ENCODE measurements around the gene GPHN.

GPHN gene

DNA sequence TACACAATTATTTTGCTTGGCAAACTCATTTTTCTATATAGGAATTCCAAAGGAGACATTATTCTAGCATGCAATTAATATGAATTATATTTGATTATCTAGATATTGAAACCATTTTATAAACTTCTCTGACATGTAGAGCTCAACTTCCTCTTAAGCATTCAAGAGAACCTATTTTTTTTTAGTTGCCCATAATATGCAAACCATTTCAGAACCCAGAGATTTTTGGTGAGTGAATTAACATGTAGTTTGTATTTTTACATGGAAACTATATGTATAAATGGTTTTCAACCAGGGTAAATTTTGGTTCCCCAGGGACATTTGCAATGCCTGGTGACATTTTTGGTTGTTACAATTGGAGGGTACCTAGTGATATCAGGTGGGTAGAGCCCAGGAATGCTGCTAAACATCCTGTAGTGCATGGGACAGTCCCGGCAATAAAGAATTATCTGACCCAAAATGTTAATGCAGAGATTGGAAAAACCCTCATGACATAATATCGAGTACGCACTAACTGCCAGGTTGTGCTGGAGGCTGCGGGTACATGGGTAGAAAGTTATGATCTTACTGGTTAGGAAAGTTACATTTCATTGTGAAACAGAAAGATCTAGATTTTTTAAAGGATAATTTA is 342.4 kb downstream of the GPHN start:
- DNase-seq (ENCODE audit: low spot score in 2 of 2) = no peak
- Histone ChIP-seq H3K4me3 (no peak overlapping the region), H3K4me1 (no peaks in the 10 kb centered on the region), H3K36me3 (replicated peaks) (no peaks in the 10 kb centered on the region), H3K9me3 (no peaks in the 10 kb centered on the region), H3K27me3 (ENCODE audit: low read depth) (no peaks in the 10 kb centered on the region)
- in situ Hi-C loops (cut with MboI; ENCODE audit: low sequenced_read_pairs) = no loop called here

DNA sequence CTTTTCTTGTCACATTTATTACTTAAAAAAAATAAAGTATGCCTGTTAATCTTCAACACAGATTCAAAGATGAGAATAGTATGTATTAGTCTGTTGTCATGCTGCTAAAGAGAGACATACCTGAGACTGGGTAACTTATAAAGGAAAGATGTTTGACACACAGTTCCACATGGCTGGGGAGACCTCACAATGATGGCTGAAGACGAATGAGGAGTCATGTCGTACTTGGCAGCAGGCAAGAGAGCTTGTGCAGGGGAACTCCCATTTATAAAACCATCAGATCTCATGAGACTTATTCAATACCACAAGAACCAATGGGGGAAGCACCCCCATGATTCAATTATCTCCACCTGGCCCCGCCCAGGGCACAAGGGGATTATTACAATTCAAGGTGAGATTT is 345.4 kb downstream of the GPHN start:
- DNase-seq (ENCODE audit: low spot score in 2 of 2) = no peak
- no peaks in the 10 kb centered on the region for H3K36me3 ChIP-seq (replicated peaks)
- H3K9me3 ChIP-seq = no peaks in the 10 kb centered on the region
- no peaks in the 10 kb centered on the region for H3K4me1 ChIP-seq
- H3K27me3 ChIP-seq (ENCODE audit: low read depth) = no peaks in the 10 kb centered on the region
- no peak overlapping the region for H3K4me3 ChIP-seq
- in situ Hi-C loops (cut with MboI; ENCODE audit: low sequenced_read_pairs) = no loop called here

DNA sequence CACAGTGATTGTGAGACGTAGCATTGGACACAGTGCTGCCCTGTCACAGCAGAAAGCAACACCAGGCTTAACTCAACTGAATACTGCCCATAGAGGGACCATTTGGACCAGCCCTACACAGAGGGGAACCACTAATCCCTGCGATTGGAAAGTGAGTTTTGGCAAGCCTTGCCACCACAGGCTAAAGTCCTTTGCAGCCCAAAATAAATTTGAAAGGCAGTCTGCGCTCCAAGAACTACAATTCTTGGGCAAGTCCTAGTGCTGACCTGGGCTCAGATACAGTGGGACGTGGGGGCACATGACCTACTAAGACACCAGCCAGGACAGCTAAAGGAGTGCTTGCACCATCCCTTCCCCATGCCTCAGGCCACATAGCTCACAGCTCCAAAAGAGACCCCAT is 349.9 kb downstream of the GPHN start:
- no peak overlapping the region for H3K4me3 ChIP-seq
- in situ Hi-C loops (cut with MboI; ENCODE audit: low sequenced_read_pairs) = no loop called here

DNA sequence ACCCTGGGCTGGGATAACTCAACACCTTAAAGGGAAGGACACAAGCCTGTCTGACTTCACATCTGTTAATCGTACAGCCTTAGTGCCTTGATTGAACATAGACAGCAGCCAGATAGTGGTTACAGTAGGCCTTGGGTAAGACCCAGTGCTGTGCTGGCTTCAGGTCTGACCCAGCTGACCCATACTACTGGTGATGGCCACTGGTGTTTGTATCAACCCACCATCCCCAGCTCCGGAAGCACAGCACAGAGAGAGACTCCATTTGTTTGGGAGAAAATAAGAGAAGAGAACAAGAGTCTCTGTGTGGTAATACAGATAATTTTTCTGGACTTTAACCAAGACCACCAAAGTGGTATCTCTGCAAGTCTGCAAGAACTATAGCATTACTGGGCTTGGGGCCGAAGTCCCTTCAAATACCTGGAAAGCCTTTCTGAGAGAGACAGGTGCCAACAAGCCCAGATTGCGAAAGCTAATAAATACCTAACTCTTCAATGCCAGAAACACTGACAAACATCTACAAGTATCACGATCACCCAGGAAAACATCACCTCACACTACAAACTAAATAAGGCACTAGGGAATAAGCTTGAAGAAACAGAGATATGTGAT is 351.2 kb downstream of the GPHN start:
- Histone ChIP-seq H3K9me3 (no peaks in the 10 kb centered on the region), H3K36me3 (replicated peaks) (no peaks in the 10 kb centered on the region), H3K4me3 (no peak overlapping the region), H3K4me1 (no peaks in the 10 kb centered on the region), H3K27me3 (ENCODE audit: low read depth) (no peaks in the 10 kb centered on the region)
- in situ Hi-C loops (cut with MboI; ENCODE audit: low sequenced_read_pairs) = no loop called here
- DNase-seq (ENCODE audit: low spot score in 2 of 2) = no peak

More for the DNA sequence above, 349.9 kb downstream of the GPHN start:
- H3K27me3 ChIP-seq (ENCODE audit: low read depth) = no peaks in the 10 kb centered on the region
- H3K4me1 ChIP-seq = no peaks in the 10 kb centered on the region
- no peak for DNase-seq (ENCODE audit: low spot score in 2 of 2)
- H3K9me3 ChIP-seq = no peaks in the 10 kb centered on the region
- H3K36me3 ChIP-seq (replicated peaks) = no peaks in the 10 kb centered on the region

DNA sequence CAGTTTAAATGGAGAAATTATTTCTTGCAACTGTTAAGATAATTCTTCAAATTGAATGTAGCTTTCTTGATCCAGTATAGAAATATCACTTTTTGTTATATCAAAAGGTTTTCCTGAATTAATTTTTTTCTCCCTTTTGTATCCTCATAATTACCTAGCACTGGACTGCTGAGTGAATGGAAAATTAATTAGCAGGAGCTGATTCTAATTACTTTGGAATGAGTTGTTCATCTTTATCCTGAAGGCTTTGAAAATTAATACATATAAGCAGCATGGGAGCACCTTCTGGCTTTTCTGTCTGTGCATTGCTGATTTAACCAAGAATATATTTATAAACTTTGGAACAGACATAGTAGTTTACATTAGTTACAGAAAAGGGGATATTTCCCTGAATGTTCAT is 373.6 kb downstream of the GPHN start:
- no peaks in the 10 kb centered on the region for H3K9me3 ChIP-seq
- DNase-seq (ENCODE audit: low spot score in 2 of 2) = no peak
- in situ Hi-C loops (cut with MboI; ENCODE audit: low sequenced_read_pairs) = no loop called here

DNA sequence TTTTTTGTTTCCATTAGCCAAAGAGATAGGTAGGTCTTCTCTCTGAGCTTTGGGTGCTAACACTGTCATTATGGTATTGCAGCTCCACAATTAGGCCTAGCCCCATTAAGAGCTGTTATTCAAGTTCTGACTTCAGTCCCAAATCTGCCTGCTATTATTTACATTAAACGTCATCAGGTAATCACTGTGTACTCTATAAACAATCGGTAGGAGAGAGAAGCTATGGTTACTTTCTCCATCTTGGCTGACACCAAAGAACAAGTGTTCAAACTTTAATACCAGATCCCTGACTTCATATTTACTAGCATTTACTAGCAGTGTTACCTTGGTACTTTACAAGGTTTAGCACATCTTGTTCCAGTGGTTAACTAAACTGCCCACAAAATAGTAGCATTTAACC is 376.2 kb downstream of the GPHN start:
- no peak overlapping the region for H3K4me3 ChIP-seq
- H3K27me3 ChIP-seq (ENCODE audit: low read depth) = no peaks in the 10 kb centered on the region
- H3K36me3 ChIP-seq (replicated peaks) = no peaks in the 10 kb centered on the region
- in situ Hi-C loops (cut with MboI; ENCODE audit: low sequenced_read_pairs) = no loop called here
- no peaks in the 10 kb centered on the region for H3K4me1 ChIP-seq
- no peak for DNase-seq (ENCODE audit: low spot score in 2 of 2)
- H3K9me3 ChIP-seq = no peaks in the 10 kb centered on the region

More for the DNA sequence above, 373.6 kb downstream of the GPHN start:
- Histone ChIP-seq H3K4me1 (no peaks in the 10 kb centered on the region), H3K36me3 (replicated peaks) (no peaks in the 10 kb centered on the region), H3K27me3 (ENCODE audit: low read depth) (no peaks in the 10 kb centered on the region), H3K4me3 (no peak overlapping the region)

DNA sequence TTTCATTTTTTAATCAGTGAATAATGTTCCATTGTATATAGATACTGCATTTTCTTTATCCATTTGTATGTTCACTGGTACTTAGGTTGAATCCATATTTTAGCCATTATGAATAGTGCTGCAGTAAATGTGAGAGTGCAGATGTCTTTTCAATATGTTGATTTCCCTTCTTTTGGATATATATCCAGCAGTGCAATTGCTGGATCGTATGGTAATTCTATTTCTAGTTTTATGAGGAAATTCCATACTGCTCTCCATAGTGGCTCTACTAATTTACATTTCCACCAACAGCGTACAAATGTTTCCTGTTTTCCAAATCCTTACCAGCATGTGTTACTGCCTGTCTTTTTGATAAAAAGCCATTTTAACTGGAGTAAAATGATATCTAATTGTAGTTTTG is 392.8 kb downstream of the GPHN start:
- in situ Hi-C loops (cut with MboI; ENCODE audit: low sequenced_read_pairs) = no loop called here
- no peak for DNase-seq (ENCODE audit: low spot score in 2 of 2)
- Histone ChIP-seq H3K36me3 (replicated peaks) (no peaks in the 10 kb centered on the region), H3K4me1 (no peaks in the 10 kb centered on the region), H3K4me3 (no peak overlapping the region), H3K27me3 (ENCODE audit: low read depth) (no peaks in the 10 kb centered on the region), H3K9me3 (no peaks in the 10 kb centered on the region)

DNA sequence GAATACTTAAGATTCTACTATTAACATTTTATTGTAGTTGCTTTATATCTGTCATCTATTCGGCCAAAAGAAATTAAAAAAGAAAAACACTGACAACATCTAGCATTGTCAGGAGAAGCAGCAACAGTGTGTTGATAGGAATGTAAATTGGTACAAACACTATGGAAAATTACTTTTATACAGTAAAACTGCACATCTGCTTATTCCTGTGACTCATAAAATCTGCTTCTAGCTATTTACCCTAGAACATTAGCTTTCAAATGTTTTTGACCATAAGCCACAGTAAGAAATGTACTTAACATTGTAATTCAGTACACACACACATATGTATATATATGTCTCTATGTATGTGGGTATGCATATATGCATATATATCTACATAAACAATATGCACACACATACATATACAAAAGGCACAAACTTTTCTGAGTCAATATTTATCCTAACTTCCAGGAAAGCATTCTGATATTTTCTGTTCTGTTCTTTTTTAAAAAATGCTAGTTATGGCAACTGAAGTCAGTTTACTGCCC is 402.4 kb downstream of the GPHN start:
- in situ Hi-C loops (cut with MboI; ENCODE audit: low sequenced_read_pairs) = no loop called here
- DNase-seq (ENCODE audit: low spot score in 2 of 2) = no peak

DNA sequence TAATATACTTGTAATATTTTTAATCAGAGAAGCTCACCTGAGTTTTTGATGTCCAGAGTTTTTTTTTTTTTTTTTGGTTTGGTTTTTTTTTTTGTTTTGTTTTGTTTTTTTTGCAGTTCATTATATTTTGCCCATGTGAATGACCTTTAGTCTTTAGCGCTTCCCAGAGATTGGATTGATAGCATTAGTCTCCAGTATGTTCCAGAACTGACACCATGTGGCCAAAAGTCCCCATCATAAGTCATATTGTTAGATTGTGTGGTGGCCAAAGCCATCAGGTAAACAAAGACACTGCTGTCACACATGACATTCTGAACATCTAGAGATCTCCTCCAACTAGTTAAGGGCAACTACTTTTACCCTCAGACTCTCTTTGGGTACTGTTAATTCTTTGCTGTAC is 408.5 kb downstream of the GPHN start:
- in situ Hi-C loops (cut with MboI; ENCODE audit: low sequenced_read_pairs) = no loop called here
- no peaks in the 10 kb centered on the region for H3K9me3 ChIP-seq
- H3K36me3 ChIP-seq (replicated peaks) = peaks cover 2% of the 10 kb centered on the region; the same call in 1 of the 2 replicates
- no peaks in the 10 kb centered on the region for H3K27me3 ChIP-seq (ENCODE audit: low read depth)
- no peak for DNase-seq (ENCODE audit: low spot score in 2 of 2)
- no peak overlapping the region for H3K4me3 ChIP-seq
- H3K4me1 ChIP-seq = no peaks in the 10 kb centered on the region

More for the DNA sequence above, 402.4 kb downstream of the GPHN start:
- no peak overlapping the region for H3K4me3 ChIP-seq
- H3K9me3 ChIP-seq = no peaks in the 10 kb centered on the region
- H3K36me3 ChIP-seq (replicated peaks) = no peaks in the 10 kb centered on the region
- H3K4me1 ChIP-seq = no peaks in the 10 kb centered on the region
- H3K27me3 ChIP-seq (ENCODE audit: low read depth) = no peaks in the 10 kb centered on the region

DNA sequence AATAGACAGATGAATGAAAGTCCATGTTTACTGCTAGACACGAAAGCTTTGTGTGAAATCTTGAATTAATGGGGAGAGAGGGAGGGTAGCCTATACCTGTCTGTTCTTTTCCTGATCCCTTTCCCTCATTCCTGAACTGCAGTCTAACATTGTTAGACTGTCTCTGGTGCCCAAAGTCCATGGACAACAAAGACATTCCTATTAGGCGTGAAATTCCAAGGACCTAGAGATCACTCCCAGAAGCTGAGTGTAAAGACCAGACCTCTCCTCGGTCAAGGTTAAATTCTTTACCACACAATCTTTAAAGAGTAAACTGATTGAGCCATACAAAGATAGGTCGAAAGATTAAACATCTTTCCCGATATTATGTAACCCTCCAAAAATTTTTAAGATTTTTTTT is 410.6 kb downstream of the GPHN start:
- no peaks in the 10 kb centered on the region for H3K27me3 ChIP-seq (ENCODE audit: low read depth)
- in situ Hi-C loops (cut with MboI; ENCODE audit: low sequenced_read_pairs) = no loop called here
- H3K36me3 ChIP-seq (replicated peaks) = peaks cover 2% of the 10 kb centered on the region; the same call in 1 of the 2 replicates
- no peaks in the 10 kb centered on the region for H3K9me3 ChIP-seq
- DNase-seq (ENCODE audit: low spot score in 2 of 2) = no peak
- H3K4me1 ChIP-seq = no peaks in the 10 kb centered on the region
- no peak overlapping the region for H3K4me3 ChIP-seq

DNA sequence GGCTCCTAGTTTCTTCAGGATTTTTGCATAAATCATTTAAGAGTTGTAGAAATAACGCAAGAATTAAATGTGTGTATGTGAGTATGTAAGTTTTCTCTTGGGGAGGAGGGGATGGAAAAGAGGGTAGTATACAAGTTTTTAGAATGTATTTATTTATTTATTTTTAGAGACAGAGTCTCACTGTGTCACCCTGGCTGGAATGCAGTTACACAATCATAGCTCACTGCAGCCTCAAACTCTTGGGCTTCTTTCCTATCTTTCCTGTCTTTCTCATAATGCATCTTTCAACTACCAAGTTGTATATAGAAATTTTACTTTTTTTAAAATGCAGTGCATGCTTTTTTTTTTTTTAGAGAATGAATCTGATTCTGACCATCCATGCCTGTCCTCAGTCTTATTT is 412.2 kb downstream of the GPHN start:
- Histone ChIP-seq H3K36me3 (replicated peaks) (peaks cover 2% of the 10 kb centered on the region; the same call in 1 of the 2 replicates), H3K27me3 (ENCODE audit: low read depth) (no peaks in the 10 kb centered on the region), H3K4me3 (no peak overlapping the region), H3K9me3 (no peaks in the 10 kb centered on the region), H3K4me1 (no peaks in the 10 kb centered on the region)
- in situ Hi-C loops (cut with MboI; ENCODE audit: low sequenced_read_pairs) = no loop called here
- no peak for DNase-seq (ENCODE audit: low spot score in 2 of 2)

DNA sequence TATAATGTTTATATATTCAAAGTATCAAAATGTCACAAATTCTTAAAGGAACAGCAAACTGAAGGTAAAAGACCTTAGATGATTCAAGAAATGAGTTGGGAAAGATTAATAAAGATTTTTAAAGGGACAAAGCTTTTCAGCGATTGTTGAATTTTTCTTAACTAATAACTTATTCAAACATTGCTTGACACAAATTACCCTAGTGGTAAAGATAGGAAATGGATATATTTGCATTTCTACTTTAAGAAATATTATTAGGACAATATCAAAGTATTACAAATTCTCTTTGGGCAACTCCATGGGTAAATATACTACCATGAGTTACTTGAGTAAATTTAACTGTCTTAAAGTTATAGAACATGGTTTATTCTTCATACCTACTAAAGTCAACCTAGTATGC is 415.3 kb downstream of the GPHN start:
- Histone ChIP-seq H3K9me3 (no peaks in the 10 kb centered on the region), H3K4me1 (no peaks in the 10 kb centered on the region), H3K4me3 (no peak overlapping the region), H3K27me3 (ENCODE audit: low read depth) (no peaks in the 10 kb centered on the region), H3K36me3 (replicated peaks) (no peaks in the 10 kb centered on the region)
- in situ Hi-C loops (cut with MboI; ENCODE audit: low sequenced_read_pairs) = no loop called here
- DNase-seq (ENCODE audit: low spot score in 2 of 2) = no peak

DNA sequence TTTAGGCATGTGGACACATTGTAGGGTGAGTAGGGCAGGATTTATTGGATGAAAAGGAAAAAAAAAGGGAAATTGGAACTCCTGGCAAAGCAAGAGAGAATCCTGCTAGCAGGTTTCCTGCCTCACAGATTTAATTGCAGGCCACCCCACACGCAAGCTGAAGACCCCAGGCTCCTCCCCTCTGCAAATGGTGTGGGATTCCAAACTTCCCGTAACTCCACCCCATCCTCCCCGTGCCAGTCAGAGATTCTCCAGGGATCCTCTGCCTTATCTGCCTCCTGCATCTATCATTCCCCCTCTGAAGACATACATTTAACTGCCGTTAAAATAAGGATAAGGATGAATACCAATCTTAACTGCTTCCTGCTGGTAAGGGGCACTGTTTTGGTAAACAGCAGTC is 431.5 kb downstream of the GPHN start:
- Histone ChIP-seq H3K36me3 (replicated peaks) (no peaks in the 10 kb centered on the region), H3K4me1 (no peaks in the 10 kb centered on the region), H3K4me3 (no peak overlapping the region), H3K27me3 (ENCODE audit: low read depth) (no peaks in the 10 kb centered on the region), H3K9me3 (no peaks in the 10 kb centered on the region; the same call in none of the 2 replicates)
- in situ Hi-C loops (cut with MboI; ENCODE audit: low sequenced_read_pairs) = no loop called here
- no peak for DNase-seq (ENCODE audit: low spot score in 2 of 2)

DNA sequence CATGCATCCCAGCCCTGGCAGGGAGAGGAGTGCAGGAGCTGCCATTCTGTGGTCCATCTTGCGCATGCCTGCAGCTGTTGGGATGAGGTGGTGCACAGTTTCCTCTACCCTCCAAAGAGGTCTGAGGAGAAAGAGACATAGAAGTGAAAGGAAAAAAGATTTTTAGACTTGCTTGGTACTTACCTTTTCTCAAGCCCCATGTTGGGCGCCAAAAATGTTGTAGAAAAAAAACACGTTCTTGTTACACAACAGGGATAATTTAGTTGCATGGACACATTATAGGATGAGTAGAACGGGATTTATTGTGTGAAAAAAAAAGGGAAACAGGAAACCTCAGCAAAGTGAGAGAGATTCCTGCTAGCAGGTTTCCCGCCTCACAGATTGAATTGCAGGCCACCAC is 436.9 kb downstream of the GPHN start:
- peak in 1 of 2 experiments; percentile 18 for DNase-seq (ENCODE audit: low spot score in 2 of 2)
- H3K4me3 ChIP-seq = no peak overlapping the region
- H3K27me3 ChIP-seq (ENCODE audit: low read depth) = no peaks in the 10 kb centered on the region
- no peaks in the 10 kb centered on the region for H3K4me1 ChIP-seq
- in situ Hi-C loops (cut with MboI; ENCODE audit: low sequenced_read_pairs) = no loop called here
- peaks cover 15% of the 10 kb centered on the region for H3K9me3 ChIP-seq
- no peaks in the 10 kb centered on the region; the same call in 1 of the 2 replicates for H3K36me3 ChIP-seq (replicated peaks)
